ENCODE results near the gene CHRNB2. TPM values are rescaled to one million over a fixed set of nuclear protein-coding genes. Genes with fewer than 3 reads are reported as not detected.

The CHRNB2 gene
- total RNA-seq, 1 experiment from 2014 or later: not detected

DNA sequence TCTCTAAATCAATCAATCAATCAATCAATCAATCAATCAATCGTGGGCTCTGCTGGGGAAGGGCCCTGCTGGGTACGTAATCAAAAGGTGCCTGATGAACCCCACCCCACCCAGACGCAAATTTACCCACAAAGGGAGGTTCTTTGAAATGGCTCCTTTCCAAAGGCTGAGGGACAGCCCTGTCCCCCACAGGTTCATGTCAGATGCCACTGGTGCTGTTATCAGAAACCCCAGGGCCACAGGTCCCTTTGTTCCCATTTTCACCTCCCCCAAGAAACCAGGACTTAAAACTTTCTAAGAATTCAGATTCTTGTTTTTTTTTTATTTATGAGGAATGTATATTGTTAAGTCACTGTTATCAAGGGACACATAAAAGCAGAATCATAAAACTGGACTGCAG is 14.2 kb downstream of the CHRNB2 start:
- no peak for DNase-seq (ENCODE audit: low spot score)

DNA sequence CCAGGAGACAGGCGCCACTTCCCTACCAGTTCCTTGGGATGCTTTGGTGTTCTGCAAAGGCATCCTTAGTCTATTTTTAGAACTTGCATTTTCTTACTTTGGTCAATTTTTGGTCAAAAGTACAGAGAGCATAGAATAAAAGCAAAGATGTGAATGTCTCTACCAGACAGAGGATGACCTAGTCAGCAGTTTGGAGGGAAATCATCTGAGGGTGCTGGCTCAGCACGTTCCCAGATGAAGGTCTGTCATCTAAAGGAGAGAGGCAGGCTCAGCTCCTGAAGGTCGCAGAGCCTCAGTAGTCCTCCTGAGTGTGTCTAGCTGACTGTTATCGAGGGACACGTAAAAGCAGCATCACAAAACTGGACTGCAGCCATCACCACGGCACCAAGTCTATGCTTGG is 15.3 kb downstream of the CHRNB2 start:
- no peak for DNase-seq (ENCODE audit: low spot score)

DNA sequence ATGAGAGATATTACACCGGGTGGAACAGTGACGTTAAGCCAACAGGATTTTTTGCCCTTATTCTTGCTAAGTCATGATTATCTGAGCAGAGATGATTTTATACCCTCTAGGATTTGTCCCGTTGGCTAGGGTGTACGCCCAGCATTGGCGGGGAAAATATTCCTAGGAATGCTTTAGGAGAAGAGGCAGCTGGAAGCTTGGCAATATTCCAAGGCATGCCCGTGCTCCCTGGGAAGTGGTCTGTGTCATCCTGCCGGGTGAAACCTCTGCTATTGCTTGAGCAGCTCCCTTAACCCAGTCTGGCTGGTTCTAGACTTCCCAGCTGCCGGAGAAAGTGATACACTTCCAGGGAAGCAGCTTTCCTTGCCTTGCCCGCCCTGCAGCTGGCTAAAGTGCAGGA is 16.2 kb downstream of the CHRNB2 start:
- no peak for DNase-seq (ENCODE audit: low spot score)

DNA sequence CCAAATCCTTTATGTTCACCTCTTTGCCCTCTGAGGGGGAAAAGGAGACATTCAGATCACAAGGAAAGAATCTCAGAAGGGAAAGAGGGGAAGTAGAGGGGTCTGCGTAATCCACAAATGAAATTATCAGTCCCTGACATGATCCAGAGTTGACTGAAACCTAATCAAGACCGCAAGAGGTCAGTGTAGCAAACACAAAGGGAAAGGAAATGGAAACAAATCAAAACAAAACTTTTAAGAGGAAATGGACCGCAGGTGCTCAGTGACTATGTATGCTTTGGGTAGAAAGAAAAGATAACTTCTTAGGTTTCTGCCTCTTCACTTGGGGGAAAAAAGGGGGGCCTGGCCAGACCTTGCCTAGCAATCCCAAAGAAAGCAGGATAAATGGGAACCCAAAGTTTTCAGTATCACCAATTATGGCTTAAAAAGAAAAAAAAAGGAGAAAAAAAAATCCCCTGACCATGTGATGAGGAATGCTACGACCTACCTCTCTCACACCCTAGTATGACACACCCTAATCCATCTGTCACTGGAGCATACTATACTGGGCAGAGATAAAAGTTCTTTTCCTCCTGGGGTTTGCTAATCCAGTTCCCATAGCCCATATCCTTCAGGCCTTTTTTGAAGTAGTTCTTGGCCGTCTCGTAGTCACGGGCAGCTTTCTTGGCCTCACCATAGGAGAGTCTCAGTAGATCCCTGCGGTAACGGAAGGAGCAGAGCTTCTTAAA is 16.9 kb downstream of the CHRNB2 start:
- no peak for DNase-seq (ENCODE audit: low spot score)

DNA sequence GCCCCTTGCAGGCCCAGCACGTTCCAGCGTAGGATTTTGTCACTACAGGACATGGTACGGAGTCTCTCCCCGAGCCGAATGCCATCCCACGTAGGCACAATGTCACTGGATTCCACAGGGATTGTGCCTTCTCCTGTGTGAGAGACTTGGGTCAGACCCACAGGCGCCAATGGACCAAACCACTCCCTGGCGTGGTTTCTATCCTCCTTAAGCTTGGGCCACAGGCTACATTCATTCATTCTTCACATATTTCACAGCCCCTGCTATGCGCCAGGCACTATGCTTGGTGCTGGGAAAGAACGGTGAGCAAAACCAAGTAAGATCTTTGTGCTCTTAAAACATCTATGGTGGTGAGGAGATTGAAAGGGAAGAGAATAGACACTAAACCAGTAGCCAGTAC is 18.7 kb downstream of the CHRNB2 start:
- no peak for DNase-seq (ENCODE audit: low spot score)

DNA sequence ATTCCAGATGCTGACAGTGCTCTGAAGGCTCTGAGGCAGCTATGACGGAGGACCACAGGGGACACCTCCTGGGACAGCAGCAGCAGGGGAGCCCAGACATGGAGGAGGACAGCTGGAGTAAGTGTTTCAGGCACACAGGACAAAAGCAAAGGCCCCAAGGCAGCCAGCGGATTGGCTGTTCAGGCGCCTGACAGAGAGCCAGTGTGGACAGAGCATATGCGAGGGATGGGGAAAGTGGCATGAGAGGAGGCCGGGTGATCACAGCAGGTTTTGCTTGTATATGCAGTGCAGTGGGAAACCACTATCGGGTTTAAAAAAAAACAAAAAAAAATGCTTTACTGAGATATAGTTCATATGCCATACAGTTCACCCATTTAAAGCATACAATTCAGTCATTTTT is 19.1 kb downstream of the CHRNB2 start:
- DNase-seq (ENCODE audit: low spot score): no peak

DNA sequence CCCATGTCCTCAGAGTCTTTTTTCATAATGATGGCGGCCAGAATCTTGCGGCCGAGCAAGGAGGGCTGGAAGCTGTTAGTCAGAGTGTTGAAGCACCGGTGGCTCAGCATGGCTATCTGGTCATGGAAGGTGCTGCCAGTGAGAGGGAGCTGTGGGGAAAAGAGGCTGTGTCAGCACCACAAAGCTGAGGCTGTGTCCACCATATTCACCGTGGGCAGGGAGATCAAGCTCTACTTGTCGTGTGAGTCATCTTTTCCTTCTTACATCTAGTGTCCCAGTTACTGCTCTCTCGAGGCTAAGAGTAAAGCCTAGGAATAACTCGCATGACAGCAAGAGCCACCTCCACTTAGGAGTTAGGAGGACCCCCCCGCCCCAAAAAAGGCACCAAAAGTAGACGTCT is 22.2 kb downstream of the CHRNB2 start:
- no peak for DNase-seq (ENCODE audit: low spot score)

DNA sequence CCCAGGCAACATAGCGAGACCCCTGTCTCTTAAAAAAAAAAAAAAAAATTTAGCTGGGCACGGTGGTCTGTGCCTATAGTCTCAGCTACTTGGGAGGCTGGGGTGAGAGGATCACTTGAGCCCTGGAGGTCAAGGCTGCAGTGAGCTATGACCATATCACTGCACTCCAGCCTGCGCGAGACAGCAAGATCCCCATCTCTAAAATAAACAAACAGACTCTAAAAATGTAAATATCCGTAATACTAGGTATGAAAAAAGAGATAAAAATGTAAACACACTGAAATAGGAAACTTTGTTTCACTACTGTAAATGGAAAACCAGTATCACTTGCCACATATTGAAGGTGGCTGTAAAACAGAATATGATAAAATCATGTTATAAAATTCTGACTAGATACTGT is 23.2 kb downstream of the CHRNB2 start:
- no peak for DNase-seq (ENCODE audit: low spot score)

DNA sequence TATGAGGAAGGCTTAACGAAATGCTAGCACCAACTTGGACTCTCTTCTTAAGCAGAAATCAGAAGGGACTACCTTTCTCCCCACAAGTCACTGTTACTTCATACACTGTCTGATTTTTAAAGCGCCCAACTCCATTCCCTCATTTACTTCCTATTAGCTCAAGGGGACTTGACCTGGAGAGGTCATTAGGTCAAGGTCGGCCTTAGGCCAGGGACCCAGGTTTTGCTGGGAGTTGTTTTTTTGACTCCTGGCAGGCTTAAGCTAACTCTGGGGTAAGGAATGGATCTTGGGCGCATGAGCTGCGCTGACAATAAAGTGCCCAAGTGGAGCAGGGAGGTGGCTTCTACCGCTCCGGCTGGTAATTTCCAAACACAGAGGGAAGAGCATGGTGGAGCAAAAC is 23.6 kb downstream of the CHRNB2 start:
- DNase-seq (ENCODE audit: low spot score): no peak

DNA sequence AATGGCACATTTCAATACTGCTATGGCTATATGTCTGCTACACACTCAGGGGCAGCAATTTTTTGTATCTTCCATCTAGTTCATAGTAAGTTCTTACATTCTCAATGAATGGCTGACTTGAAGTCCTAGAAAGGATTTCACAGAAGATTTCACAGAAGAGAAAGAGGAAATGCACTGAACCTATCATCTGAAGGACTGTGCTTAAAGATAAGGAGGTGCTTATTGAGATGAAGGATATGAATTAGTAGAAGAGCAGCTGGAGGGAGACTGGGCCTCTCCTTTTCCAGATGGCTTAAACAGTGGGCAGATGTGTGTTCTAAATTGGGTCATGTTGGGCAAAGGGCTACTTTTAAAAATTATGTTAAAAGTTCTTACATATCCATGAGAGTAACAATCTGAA is 25.8 kb downstream of the CHRNB2 start:
- DNase-seq (ENCODE audit: low spot score): no peak

DNA sequence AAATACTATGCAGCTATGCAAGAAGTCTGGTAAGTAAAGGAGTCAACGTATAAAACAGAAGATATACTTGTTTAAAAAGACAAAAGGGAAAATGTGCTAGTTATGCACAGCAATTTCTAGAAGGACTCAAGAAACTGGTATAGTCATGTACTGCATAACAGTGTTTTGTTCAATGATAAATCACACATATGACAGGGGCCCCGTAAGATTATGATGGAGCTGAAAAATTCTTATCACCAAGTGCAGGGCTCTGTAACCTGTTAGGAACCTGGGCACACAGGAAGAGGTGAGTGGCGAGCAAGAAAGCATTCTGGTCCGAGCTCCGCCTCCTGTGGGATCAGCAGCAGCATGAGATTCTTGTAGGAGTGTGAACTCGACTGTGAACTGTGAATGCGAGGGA is 27.2 kb downstream of the CHRNB2 start:
- DNase-seq (ENCODE audit: low spot score): no peak

DNA sequence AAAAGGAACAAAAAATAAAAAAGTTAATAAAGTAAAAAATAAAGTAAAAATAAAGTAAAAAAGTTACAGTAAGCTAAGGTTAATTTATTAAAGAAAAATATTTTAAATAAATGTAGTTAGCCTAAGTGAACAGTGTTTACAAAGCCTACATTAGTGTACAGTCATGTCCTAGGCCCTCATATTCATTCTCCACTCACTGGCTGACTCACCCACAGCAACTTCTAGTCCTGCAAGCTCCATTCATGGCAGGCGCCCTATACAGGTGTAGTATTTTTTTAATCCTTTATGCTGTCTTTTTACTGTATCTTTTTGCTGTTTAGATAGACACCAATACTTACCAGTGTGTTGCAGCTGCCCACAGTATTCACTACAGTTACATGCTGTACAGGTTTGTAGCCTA is 28.0 kb downstream of the CHRNB2 start:
- no peak for DNase-seq (ENCODE audit: low spot score)

DNA sequence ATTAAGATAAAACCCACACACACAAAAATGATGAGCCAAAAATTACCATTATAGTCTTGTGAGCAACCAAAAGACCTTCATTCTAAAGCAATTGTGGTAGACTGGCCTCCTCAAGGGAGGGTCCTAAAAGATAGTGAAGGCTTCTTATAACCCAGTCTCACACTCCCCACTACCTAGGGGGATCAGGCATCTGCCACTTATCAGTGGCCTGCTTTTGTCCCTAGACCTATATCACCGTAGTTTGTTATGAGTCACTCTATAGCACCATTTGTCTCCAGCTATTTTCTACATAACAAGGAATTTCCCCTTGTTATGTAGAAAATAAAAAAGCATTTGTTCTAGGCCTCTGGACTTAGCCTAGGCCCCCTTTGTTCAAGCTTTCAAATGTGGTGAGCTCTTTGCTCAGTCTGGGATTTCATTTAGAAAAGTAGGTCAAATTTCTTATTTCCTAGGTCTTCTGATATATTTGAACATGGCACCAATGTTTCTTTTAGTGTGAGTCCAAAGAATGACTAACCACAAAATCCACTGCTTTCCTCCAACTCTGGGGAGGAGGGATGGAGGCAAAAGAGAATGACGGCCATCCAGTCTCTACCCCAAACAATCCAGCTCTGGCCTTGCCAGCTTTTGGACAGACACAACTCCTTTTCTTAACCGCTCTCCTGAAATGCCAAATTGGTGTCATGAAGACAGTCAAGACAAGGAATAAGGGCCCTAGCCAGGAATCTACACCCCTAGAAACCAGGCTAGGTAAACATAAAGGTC is 31.5 kb downstream of the CHRNB2 start:
- DNase-seq (ENCODE audit: low spot score): no peak

DNA sequence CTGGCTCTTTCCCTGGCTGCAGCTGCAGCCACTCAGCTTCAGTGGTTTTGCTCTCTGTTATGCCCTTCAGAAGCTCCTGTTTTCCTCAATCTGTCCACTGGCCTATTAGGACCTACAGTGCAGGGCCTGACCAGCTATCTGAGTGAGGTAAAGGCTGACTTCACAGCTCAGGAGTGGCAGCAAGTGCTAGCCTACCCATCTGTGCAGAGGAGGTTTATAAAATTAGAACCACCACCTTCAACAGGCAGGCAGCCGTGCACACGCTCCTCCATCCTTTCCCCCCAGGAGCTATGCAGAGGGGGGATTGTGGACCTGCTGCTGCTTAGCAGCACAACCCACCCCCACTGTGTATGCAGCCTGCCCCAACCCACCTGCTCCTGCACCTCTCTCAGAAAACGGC is 32.1 kb downstream of the CHRNB2 start:
- DNase-seq (ENCODE audit: low spot score): no peak

DNA sequence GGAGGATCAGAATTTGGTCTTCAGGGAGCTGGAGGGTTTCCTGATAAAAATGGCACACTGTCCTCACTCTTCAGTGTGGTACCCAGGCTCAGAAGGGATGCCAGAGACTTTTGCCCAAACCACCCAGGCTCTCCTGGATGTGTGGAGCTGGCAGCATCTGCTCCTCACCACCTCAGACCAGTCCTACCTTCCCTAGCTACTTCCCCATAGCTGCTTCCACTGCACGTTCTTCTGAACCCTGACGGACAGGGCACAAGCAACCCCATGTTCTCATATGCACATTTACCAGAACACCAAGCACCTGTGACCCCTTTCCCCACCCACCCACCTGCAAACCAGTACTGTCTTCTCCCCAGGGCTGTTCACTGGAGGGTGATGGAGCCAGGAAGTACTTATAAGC is 35.7 kb downstream of the CHRNB2 start:
- DNase-seq (ENCODE audit: low spot score): no peak

DNA sequence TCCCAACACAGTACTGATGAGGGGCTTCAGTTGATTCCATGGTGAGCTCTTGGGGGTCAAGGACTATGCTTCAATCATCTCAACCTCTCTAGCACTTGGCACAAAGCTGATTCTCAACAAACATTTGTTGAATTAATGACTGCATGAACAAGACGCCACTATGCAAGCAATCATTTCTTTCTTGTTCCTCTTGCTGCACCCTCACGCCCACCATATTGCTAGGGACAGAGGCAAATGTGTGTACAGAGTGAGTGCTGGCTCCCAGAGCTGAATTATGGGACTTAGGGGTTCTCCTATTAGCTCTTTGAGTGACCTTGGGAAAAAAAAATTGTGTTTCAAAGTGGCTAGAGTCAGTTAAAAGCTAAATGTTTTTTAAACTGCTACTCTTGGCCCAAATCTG is 38.0 kb downstream of the CHRNB2 start:
- no peak for DNase-seq (ENCODE audit: low spot score)

DNA sequence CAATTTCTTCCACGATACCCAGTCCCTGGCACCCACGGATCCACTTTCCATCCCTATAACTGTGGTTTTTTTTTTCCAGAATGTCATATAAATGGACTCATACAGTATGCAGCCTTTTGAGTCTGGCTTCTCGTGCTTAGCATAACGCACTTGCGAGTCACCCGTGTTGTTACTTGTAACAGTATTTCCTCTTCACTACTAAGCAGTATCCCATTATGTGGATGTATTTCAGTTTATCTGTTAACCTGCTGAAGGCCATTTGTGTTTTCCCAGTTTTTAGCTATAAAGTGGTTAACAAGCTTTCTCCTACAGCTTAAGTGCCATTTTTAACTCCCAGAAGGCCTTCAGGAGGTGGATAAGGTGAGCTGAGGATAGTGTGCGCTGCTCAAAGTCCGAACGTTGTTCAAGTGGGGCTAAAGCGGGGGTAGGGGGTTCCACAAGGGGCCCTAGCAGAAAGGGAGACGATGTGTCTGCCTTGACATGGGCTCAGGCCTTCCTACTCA is 39.6 kb downstream of the CHRNB2 start:
- no peak for DNase-seq (ENCODE audit: low spot score)

DNA sequence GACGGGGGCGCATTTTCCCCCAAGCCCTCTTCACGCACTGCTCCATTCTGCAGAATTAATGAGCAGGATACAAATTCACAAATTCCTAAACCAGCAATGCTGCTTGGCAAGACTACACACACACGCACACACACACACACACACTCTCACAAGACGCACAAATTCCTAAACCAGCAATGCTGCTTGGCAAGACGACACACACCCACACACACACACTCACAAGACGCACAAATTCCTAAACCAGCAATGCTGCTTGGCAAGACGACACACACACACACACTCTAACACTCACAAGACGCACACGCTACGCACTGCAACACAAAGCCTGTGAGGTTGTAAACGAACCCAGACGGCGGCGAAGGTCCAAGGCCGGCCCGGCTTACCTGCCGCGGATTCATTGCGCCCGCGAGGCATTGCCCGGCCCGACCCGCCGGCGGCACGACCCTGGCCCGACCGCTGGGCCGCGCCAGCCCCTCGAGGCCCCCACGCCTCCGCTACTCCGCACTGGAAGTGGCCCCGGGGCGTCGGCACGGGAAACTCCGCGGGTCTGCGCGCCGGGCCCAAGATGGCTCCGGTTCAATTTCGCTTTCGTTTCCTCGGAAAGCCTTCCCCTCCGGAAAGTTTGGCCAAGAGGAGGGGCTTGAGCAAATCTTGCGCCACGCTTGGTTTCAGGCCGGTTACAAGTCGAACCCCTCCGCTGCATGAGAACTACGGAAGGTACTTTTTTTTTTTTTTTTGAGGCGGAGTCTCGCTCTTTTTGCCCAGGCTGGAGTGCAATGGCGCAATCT is 40.2 kb downstream of the CHRNB2 start, which contains the start of gene ADAR:
Gene ADAR (minus strand): TSS at position 578 of the 788 bp plus-strand sequence. CDS start 180 bp downstream, at position 398.
- DNase-seq (ENCODE audit: low spot score): peak; percentile 96

DNA sequence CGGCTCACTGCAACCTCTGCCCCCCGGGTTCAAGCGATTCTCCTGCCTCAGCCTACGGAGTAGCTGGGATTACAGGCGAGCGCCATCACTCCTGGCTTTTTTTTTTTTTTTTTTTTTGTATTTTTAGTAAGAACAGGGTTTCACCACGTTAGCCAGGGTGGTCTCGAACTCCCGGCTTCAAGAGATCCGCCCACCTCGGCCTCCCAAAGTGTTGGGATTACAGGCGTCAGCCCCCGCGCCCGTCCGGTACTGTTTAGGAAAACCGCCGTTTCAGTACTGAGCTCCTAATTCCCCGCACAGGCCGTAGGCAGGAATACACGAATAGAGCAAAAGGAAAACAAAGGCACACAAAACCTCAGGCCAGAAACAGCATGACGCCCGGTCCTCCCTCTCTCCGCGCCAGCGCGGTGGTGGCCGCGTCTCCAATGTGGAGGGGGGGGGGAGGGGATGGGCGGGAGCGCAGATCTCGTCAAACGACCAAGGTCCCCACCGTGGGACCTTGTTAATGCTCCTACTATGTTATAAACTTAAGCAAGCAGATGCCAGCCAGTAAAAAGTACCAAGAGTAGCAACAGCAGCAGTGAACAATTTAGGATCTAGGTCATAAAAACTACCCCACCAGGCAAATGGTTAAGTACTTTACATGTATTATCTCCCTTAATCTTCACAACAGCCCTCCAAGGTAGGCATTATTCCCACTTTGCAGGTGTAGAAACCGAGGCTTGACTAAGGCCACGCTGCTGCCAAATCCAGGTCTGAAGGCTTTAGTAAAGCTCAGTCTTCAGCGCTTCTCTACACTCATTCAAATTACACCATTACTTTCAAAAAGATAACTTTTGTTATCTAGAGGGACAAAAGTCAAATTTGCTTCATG is 41.1 kb downstream of the CHRNB2 start:
- DNase-seq (ENCODE audit: low spot score): peak; percentile 55

DNA sequence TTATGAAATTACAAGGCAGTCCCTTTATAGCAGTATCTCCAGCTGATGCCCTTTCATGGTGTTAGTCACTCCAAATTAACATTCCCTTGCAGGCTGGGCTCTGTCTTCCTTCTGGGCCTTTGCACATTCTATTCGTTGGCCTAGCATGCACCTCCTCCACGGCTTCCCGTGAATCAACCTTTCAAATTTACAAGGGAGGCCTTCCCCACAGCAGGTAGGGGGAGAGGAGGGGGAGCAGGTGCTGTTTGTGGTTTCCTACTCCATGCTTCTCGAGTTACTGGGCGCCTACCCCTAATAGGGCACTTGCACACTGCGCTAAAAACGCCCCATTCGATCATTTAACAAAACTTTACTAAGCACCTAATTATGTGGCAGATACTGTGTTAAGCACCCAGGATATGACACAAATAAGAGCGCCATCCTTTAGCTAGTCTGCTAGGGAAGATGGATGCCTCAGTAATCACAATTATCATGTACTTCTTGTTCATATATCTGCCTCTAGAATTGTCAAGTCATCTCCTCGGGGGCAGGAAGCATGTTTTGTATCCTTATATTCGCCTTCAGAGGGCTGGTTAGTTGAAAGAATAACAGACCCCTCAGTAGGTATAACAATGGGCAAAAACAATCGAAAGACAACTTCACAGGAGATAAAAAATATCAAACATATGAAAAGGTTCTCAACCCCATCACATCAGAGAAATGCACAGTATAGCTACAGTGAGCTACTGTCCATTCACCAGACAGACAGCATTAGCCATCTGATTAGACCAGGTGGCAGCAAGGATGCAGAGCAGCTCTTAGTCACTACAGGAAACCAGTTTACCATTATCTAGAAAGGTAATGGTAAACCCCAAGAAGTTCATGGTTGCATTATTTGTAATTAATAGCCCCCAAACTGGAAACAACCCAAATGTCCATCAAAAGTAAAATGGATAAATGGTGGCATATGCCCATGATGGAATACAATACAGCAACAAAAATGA is 42.1 kb downstream of the CHRNB2 start:
- DNase-seq (ENCODE audit: low spot score): no peak

Data from H4 (cell line).